Type B pancreatic cell (in vitro differentiated cells): ENCODE data around the gene RAVER1. TPM values are rescaled to one million over a fixed set of nuclear protein-coding genes. Genes with fewer than 3 reads are reported as not detected.
A peak's percentile ranks its signal among the peaks of the same experiment; 100 is the strongest.

ENCODE experiments used
- DNase-seq: peaks from one replicate; pipeline ENCODE4 v3.0.0; 2021; ENCODE audit warnings: mixed read lengths; ENCODE audit not compliant: unreplicated experiment; ENCODE audit errors: extremely low spot score
- H3K27ac Mint-ChIP-seq: 2 replicates; pipeline ENCODE4 v1.8.0; 2021; ENCODE audit warnings: mild to moderate bottlenecking, mixed read lengths
- H3K27me3 Mint-ChIP-seq: 2 replicates; pipeline ENCODE4 v1.8.0; 2021; ENCODE audit warnings: mixed read lengths
- H3K36me3 Mint-ChIP-seq: 2 replicates; pipeline ENCODE4 v1.8.0; 2021; ENCODE audit warnings: mixed read lengths
- H3K4me1 Mint-ChIP-seq: one replicate; pipeline ENCODE4 v1.8.0; 2021; ENCODE audit warnings: mixed read lengths; ENCODE audit not compliant: unreplicated experiment
- H3K4me3 Mint-ChIP-seq: 2 replicates; pipeline ENCODE4 v1.8.0; 2021; ENCODE audit warnings: mild to moderate bottlenecking, mixed read lengths
- H3K9me3 Mint-ChIP-seq: 2 replicates; pipeline ENCODE4 v1.8.0; 2021; ENCODE audit warnings: mixed read lengths
- CTCF ChIP-seq: fragments of 200-600 bp; sonication (generic); conservative IDR thresholded peaks from 2 replicates; pipeline ENCODE4 v1.5.0; 2021; ENCODE audit warnings: antibody characterized with exemption, mild to moderate bottlenecking
- total RNA-seq: library from RNA; stranded (reverse); gene quantifications from 2 replicates; pipeline ENCODE4 v1.2.1, GENCODE V29; 2021; ENCODE audit warnings: low replicate concordance

RAVER1 gene
- total RNA-seq, 1 donor from 2014 or later = 48.4 TPM

DNA sequence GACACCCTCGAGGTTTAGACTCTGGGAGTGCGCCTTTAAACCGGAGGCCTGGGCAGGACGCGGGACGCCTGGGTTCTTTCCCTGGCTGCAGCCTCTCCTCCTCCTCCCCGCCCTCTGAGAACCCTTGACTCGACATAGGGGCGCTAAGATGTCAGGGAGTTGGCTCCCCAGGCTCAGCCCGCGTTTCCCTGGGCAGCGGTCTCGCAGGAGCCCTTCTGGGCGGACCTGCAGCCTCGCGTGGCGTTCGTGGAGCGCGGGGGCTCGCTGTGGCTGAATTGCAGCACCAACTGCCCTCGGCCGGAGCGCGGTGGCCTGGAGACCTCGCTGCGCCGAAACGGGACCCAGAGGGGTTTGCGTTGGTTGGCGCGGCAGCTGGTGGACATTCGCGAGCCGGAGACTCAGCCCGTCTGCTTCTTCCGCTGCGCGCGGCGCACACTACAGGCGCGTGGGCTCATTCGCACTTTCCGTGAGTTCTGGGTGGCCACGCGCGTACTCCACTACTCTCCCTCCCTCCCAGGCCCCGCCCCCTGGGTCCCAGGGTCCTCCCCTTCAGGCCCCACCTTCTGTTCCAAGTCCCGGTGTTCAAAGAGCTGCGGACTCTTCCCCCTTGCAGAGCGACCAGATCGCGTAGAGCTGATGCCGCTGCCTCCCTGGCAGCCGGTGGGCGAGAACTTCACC is 42.3 kb downstream of the RAVER1 start:
- Mint-ChIP-seq H3K27me3 (peaks cover 100% of the 10 kb centered on the region), H3K27ac (no peak overlapping the region), H3K4me3 (peak overlapping the region; percentile 87), H3K9me3 (no peaks in the 10 kb centered on the region), H3K36me3 (no peaks in the 10 kb centered on the region), H3K4me1 (peaks cover 26% of the 10 kb centered on the region)
- peak; percentile 70 for DNase-seq
- no peak for TF ChIP-seq CTCF

DNA sequence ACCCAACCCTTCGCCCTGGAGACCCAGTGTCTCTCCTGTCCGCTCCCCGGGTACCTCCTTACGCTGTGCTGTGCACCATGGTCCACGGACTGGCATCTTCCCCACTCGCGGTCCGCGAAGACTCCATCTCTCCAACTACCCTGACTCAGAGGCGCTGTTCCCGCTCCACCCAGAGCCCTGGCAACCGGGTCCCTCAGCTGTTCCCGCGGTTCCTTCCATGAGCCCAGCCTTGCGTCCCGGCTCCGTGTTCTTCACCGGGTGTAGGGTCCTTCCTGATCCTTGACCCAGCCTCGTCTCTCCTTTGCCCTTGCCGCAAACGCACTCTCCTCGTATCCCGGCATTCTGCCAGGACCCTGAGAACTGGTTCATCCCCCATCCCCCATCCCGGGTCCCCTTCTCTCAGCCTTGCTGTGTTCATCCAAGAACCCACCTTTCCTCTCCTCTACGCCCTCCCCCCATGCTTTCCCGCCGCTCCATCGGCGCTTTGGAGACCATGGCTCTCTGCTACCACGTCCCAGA is 42.9 kb downstream of the RAVER1 start:
- Mint-ChIP-seq H3K4me1 (peaks cover 21% of the 10 kb centered on the region), H3K9me3 (no peaks in the 10 kb centered on the region), H3K4me3 (peak overlapping the region; percentile 87), H3K27ac (no peak overlapping the region), H3K27me3 (peaks cover 100% of the 10 kb centered on the region), H3K36me3 (peaks cover 3% of the 10 kb centered on the region)
- DNase-seq = no peak
- TF ChIP-seq CTCF = no peak

- no peak for TF ChIP-seq CTCF
These were observed 43.4 kb downstream of the RAVER1 start, which contains the start of gene ICAM5 for GRCh38 chr19:10289836-10290356. ICAM5 (plus strand) TSS chr19:10289952; CDS start chr19:10290044, 92 bp downstream.

DNA sequence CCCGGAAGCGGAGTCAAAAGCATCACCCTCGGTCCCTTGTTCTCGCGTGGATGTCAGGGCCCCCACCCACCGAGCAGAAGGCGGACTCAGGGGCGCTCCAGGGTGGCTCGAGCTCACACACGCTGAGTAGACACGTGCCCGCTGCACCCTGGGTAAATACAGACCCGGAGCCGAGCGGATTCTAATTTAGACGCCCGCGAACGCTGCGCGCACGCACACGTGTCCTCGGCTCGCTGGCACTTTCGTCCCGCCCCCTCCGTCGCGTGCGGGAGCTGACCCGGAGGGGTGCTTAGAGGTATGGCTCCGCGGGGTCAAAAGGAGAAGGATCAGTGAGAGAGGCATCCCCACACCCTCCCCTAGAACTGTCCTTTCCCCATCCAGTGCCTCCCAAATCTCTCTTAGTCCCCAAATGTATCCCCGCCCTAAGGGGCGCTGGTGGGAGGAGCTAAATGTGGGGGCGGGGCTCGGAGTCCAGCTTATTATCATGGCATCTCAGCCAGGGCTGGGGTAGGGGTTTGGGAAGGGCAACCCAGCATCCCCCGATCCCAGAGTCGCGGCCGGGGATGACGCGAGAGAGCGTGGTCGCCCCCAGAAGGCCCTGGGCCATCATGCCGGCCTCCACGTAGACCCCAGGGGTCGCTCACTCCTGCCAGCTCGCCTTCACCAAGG is 44.0 kb downstream of the RAVER1 start:
- H3K4me3 Mint-ChIP-seq = peak overlapping the region; percentile 87
- DNase-seq = no peak

More at GRCh38 chr19:10289836-10290356, 43.4 kb downstream of the RAVER1 start, which contains the start of gene ICAM5:
- H3K4me1 Mint-ChIP-seq = peaks cover 21% of the 10 kb centered on the region
- peak within 1 kb of the TSS; percentile 66 for H3K27ac Mint-ChIP-seq
- no peaks in the 10 kb centered on the region for H3K9me3 Mint-ChIP-seq
- peaks cover 100% of the 10 kb centered on the region for H3K27me3 Mint-ChIP-seq
- H3K4me3 Mint-ChIP-seq = peak within 1 kb of the TSS; percentile 87
- DNase-seq = no peak
- H3K36me3 Mint-ChIP-seq = peaks cover 8% of the 10 kb centered on the region

More for the DNA sequence above, 44.0 kb downstream of the RAVER1 start:
- Mint-ChIP-seq H3K4me1 (peaks cover 21% of the 10 kb centered on the region), H3K27me3 (peaks cover 97% of the 10 kb centered on the region), H3K36me3 (peaks cover 8% of the 10 kb centered on the region), H3K27ac (no peak overlapping the region), H3K9me3 (no peaks in the 10 kb centered on the region)
- TF ChIP-seq CTCF = no peak
